ENCODE results near the gene ARHGAP21.
"Not testable (repeated sequence)": the region's sequence is repeated elsewhere in the genome, so short reads cannot be mapped to it uniquely, and the experiment has no call there.

DNA sequence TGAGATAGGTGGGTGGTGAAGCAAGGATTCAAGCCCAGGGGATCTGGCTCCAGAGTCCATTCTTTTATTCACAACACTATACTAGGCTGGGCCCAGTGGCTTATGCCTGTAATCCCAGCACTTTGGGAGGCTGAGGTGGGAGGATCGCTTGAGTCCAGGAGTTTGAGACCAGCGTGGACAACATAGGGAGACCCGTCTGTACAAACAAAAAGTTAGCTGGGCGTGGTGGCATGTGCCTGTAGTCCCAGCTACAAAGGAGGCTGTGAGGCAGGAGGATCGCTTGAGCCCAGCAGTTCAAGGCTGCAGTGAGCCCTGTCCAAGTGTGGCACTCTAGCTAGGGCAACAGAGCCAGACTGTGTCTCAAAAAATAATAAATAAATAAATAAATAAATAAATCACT lies 2.3 kb upstream of the ARHGAP21 start:
- TF ChIP-seq, protein P1, sequence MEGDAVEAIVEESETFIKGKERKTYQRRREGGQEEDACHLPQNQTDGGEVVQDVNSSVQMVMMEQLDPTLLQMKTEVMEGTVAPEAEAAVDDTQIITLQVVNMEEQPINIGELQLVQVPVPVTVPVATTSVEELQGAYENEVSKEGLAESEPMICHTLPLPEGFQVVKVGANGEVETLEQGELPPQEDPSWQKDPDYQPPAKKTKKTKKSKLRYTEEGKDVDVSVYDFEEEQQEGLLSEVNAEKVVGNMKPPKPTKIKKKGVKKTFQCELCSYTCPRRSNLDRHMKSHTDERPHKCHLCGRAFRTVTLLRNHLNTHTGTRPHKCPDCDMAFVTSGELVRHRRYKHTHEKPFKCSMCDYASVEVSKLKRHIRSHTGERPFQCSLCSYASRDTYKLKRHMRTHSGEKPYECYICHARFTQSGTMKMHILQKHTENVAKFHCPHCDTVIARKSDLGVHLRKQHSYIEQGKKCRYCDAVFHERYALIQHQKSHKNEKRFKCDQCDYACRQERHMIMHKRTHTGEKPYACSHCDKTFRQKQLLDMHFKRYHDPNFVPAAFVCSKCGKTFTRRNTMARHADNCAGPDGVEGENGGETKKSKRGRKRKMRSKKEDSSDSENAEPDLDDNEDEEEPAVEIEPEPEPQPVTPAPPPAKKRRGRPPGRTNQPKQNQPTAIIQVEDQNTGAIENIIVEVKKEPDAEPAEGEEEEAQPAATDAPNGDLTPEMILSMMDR (IDR thresholded peaks at IDR 0.05) = not testable (repeated sequence)
- TF ChIP-seq POLR2A (IDR thresholded peaks at IDR 0.05) = not testable (repeated sequence)

All from thyroid gland (tissue), 4 donors.